Colonic mucosa (tissue), 4 donors: Measurements from ENCODE around the gene ZBTB6. TPM values are rescaled to one million over a fixed set of nuclear protein-coding genes. Genes with fewer than 3 reads are reported as not detected.
A peak's percentile ranks its signal among the peaks of the same experiment; 100 is the strongest.

Experiments used
- DNase-seq: peaks from one replicate; pipeline ENCODE4 v3.0.0-alpha.2; 2020
- H3K27ac ChIP-seq: fragments of 200-600 bp; one replicate; pipeline ENCODE4 v1.8.0; 2021
- H3K27me3 ChIP-seq: fragments of 200-600 bp; one replicate; pipeline ENCODE4 v1.8.0; 2021
- H3K36me3 ChIP-seq: fragments of 200-600 bp; one replicate; pipeline ENCODE4 v1.8.0; 2021
- H3K4me1 ChIP-seq: fragments of 200-600 bp; one replicate; pipeline ENCODE4 v1.8.0; 2021; ENCODE audit warnings: mild to moderate bottlenecking
- H3K4me3 ChIP-seq: fragments of 200-600 bp; one replicate; pipeline ENCODE4 v1.8.0; 2021
- H3K9ac ChIP-seq, 2 donors: one replicate each; pipeline ENCODE4 v1.7.0; 2013; ENCODE audit warnings: control low read depth in 2 of 2, low read depth in 2 of 2, low read length in 2 of 2
- H3K9me3 ChIP-seq: fragments of 200-600 bp; one replicate; pipeline ENCODE4 v1.8.0; 2021
- intact Hi-C: fragments of 100-400 bp; cut with DNase I; formaldehyde crosslinking; loops from one replicate; pipeline ENCODE4 v1.14.1; 2022
- total RNA-seq, 2 donors: library from RNA; stranded (reverse); fragmentation: NEBNext Ultra II Directional in 1 of 2; extraction: Animal tissue kit (Norgen Biotek cat#: 25700) in 1 of 2; gene quantifications; one replicate each; pipeline ENCODE4 v1.2.1, GENCODE V29; 2021
- TF ChIP-seq, protein P1 (sequence below): fragments of 200-600 bp; IDR thresholded peaks from one replicate; pipeline ENCODE4 v1.8.0; 2022; ENCODE audit warnings: antibody characterized with exemption, mild to moderate bottlenecking
- donor health status: healthy.
- donor health status: DM: no; HTN: no; CAD: no.
- donor health status: DM: no; HTN: no; CAD: no.

The ZBTB6 gene, protein sequence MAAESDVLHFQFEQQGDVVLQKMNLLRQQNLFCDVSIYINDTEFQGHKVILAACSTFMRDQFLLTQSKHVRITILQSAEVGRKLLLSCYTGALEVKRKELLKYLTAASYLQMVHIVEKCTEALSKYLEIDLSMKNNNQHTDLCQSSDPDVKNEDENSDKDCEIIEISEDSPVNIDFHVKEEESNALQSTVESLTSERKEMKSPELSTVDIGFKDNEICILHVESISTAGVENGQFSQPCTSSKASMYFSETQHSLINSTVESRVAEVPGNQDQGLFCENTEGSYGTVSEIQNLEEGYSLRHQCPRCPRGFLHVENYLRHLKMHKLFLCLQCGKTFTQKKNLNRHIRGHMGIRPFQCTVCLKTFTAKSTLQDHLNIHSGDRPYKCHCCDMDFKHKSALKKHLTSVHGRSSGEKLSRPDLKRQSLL
- 1 to 10 TPM; 6.6 to 8.4 TPM for total RNA-seq

DNA sequence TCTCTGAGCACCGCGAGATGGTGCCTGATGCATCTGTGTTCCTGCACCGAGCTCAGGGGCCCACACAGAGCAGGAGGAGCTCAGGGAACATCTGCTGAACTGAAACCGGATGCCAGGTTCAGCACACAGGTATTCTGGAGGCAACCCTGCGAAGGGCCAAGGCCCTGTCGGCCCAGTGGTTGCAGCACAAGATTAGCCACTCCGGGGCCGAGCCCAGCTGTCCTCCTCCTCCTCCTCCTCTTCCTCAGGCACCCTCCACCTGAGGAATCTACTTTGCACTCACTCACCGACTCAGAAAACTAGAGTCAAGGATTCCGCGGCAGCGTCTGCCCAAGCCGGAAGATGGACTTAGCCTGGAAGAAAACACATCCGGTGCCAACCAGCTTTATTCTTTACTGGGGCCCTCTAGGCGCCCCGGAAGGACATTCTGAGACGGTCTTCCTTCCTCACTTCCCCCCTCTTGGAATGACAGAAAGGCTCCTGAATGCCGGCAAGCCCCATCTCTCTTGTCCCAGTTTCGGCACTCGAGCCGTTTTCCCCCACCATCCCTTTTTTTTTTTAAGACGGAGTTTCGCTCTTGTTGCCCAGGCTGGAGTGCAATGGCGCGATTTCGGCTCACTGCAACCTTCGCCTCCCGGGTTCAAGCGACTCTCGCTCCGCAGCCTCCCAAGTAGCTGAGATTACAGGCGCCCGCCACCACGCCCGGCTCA is at the start of gene ZBTB6:
TSS of gene ZBTB6 (minus strand) at position 360 of the 710 bp plus-strand sequence. CDS start 1,251 bp downstream, outside the sequence.
- DNase-seq = peak; percentile 85
- Histone ChIP-seq H3K4me1 (no peaks in the 10 kb centered on the region), H3K9ac (peak within 1 kb of the TSS; percentile 53 to 85), H3K27ac (peak within 1 kb of the TSS; percentile 91), H3K27me3 (no peaks in the 10 kb centered on the region), H3K36me3 (no peaks in the 10 kb centered on the region), H3K9me3 (no peaks in the 10 kb centered on the region), H3K4me3 (peak within 1 kb of the TSS; percentile 78)
- TF ChIP-seq, protein P1, sequence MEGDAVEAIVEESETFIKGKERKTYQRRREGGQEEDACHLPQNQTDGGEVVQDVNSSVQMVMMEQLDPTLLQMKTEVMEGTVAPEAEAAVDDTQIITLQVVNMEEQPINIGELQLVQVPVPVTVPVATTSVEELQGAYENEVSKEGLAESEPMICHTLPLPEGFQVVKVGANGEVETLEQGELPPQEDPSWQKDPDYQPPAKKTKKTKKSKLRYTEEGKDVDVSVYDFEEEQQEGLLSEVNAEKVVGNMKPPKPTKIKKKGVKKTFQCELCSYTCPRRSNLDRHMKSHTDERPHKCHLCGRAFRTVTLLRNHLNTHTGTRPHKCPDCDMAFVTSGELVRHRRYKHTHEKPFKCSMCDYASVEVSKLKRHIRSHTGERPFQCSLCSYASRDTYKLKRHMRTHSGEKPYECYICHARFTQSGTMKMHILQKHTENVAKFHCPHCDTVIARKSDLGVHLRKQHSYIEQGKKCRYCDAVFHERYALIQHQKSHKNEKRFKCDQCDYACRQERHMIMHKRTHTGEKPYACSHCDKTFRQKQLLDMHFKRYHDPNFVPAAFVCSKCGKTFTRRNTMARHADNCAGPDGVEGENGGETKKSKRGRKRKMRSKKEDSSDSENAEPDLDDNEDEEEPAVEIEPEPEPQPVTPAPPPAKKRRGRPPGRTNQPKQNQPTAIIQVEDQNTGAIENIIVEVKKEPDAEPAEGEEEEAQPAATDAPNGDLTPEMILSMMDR = no peak
- intact Hi-C loops = no loop called here

DNA sequence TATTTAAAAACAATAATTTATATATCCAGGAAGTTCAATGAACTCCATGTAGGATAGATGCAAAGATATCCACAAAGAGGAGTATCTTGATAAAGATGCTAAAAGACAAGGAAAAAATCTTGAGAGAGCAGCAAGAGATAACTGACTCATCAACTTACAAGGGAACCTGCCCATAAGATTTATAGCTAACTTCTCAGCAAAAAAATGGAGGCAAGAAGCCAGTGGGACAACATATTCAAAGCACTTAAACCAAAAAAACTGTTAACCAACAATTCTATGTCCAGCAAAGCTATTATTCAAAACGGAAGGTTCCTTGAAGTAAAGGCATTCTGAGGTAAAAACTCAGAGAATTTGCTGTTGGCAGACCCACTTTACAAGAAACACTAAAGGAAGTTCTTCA is 48.0 kb upstream of the ZBTB6 start:
- TF ChIP-seq, protein P1 = no peak
- Histone ChIP-seq H3K4me3 (no peak overlapping the region), H3K9ac (no peak overlapping the region), H3K36me3 (no peaks in the 10 kb centered on the region), H3K4me1 (no peaks in the 10 kb centered on the region), H3K27me3 (no peaks in the 10 kb centered on the region), H3K27ac (no peak overlapping the region), H3K9me3 (no peaks in the 10 kb centered on the region)
- intact Hi-C loops = no loop called here
- no peak for DNase-seq

DNA sequence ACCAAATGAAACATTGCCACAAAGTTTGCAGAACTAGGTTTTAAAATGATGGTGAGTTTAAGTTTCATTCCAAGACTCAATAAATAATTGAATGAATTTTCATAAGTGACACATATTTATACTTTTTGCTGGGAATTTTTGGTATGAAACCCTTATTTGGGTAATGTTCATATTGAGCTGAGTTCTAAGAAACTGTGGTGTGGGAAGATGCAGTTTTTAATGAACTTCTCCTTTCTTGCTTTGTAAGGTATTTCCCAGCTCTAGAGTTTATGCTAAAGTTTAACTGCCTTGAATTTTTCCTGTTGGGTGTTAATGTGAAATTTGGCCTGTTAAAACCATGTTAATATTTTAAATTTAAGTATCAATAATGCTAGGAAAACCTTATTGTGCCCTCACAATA is 42.8 kb upstream of the ZBTB6 start:
- intact Hi-C loops = no loop called here
- Histone ChIP-seq H3K9ac (no peak overlapping the region), H3K27me3 (no peaks in the 10 kb centered on the region), H3K27ac (no peak overlapping the region), H3K4me1 (no peaks in the 10 kb centered on the region), H3K9me3 (no peaks in the 10 kb centered on the region), H3K4me3 (no peak overlapping the region), H3K36me3 (no peaks in the 10 kb centered on the region)
- TF ChIP-seq, protein P1 = no peak
- DNase-seq = no peak

DNA sequence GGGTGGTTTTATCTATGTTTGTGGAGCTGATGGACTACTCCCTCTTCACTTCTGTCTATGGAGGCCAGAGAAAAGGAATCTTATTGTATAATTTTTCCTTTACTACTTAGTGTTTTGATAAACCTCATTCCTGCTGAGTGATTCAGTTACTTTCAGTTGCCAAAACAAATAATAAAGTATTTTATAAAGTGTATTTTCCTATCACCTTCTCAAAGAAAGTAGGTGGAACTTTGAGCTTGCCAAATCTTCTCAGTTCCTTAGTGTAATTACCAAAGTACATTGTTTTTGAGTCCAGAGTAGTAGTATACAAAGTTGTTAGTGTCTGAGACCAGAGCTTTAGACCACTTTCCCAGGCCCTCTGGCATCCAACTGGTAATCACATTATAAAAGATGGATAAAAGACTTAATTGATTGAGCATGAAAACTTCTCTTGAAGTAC is 41.1 kb upstream of the ZBTB6 start:
- Histone ChIP-seq H3K27me3 (no peaks in the 10 kb centered on the region), H3K27ac (peak overlapping the region; percentile 25)

DNA sequence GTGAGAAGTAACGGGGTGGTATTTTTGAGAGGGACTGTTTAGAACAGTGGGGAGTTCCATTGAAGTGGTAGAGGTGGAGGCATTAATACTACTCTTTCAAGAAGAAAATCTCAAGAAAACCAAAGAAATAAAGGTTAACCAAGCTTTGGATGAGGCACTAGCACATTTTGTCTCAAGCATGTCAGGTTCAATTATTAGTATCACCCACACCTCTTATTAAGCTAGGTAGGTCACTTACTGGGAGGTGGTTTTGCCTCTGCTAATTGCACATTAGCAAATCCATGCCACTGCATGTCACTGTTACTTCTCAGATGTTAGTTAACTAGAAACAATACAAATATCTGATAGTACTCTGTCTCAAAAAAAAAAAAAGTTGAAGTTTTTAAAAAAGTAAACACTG is 37.9 kb upstream of the ZBTB6 start:
- Histone ChIP-seq H3K9me3 (no peaks in the 10 kb centered on the region), H3K4me3 (no peak overlapping the region), H3K27me3 (no peaks in the 10 kb centered on the region), H3K4me1 (peaks cover 4% of the 10 kb centered on the region), H3K36me3 (no peaks in the 10 kb centered on the region), H3K9ac (no peak overlapping the region), H3K27ac (no peak overlapping the region)
- TF ChIP-seq, protein P1 = no peak
- no peak for DNase-seq
- intact Hi-C loops = no loop called here

More for the DNA sequence above, 41.1 kb upstream of the ZBTB6 start:
- TF ChIP-seq, protein P1 = no peak
- no peak for DNase-seq
- H3K4me1 ChIP-seq = no peaks in the 10 kb centered on the region
- H3K36me3 ChIP-seq = no peaks in the 10 kb centered on the region
- H3K9me3 ChIP-seq = no peaks in the 10 kb centered on the region
- no peak overlapping the region for H3K9ac ChIP-seq
- intact Hi-C loops = no loop called here
- H3K4me3 ChIP-seq = no peak overlapping the region
